NCI-H1092 treated with DMSO at 0.1 percent for 48 hours (cell line): ENCODE measurements around the gene ALG14.
A peak's percentile ranks its signal among the peaks of the same experiment; 100 is the strongest.
"Not testable (repeated sequence)": the region's sequence is repeated elsewhere in the genome, so short reads cannot be mapped to it uniquely, and the experiment has no call there.

Experiments used
- DNase-seq: peaks from one replicate; lab custom pipeline; 2025; lab: John Stamatoyannopoulos, UW

Gene ALG14

DNA sequence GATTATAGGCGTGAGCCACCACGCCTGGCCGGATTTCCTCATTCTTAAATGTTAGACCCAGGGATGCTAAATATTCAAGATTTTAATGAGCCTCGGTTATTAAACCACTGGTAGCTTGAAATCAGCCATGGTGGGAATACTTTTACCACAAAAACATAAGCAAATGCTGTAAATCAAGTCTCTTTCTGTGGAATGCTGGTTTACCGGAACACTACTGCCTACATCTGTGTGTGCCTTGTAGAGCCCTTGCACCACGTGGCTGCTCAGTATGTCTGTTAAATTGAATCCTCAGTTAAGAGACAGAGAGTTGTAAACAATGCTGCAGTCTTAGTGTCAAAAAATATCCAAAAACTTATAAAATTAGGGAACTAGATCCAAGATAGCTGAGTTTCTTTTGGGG lies 119.0 kb downstream of the ALG14 start:
- DNase-seq, result no peak

DNA sequence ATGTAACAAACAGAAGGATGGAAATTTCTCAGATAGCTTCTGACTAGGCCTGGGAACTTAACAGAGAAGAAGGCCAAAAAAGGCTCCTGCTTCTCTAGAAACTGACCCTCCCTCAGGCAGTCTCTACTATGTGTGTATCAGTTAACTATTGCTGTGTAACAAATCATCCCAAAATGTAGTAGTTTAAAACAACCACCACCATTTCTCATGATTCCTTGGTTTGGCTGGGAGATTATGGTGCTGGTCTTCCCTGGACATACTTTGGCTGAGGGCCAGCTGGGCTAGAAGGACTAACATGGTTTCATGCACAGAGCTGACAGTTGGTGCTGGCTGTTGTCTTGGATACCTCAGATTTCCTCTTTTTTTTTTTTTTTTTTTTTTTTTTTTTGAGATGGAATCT lies 119.6 kb downstream of the ALG14 start:
- DNase-seq, result no peak

DNA sequence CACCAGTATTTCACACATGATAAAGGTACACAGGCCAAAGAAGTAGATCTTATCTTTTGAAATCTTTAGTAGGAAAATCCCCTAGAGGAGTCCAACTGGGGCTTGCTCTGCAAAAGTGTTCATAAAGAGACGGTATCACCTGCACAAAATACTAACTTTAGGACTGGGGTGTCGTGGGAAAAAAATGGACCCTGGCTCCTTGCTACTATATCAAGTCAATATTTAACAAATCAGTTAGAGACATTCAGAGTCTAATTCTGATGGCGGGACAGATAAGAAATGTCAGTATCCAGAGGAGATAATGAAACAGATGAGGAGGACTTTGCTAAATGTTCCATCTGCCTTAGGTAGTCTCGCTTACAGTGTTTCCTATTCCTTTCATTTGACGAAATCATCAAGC lies 120.2 kb downstream of the ALG14 start:
- no peak for DNase-seq

DNA sequence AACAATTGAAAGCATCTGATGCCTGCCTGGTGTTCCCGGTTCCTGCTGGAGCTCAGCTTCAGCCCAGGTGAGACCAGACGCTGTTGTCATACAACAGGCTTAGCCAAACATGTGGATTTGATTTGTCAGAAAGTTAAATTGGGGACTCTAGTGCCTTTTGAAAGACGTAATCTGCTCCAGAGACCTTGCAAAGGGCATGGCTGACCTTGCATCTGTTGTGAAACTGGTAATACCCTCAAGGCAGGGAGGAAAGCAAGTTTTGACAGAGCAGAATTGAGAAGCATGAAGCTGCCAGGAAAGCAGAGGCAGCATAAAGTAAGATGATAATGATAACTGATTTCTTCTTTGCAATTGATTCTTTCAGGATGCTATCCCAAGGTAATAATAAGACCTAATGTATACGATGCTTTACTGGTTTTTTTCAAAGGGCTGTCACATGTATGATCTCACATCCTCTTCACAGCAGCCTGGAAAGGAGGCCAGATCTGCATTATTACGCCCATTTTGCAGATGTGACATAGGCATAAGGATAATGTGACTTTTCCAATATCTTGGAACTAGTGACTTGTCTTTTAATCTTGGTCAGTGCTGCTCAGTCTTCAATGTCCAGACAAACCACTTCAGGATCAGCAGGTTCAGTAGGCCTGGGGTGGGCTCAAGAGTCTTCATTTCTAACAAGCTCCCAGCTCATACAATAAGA lies 121.1 kb downstream of the ALG14 start:
- DNase-seq, result no peak

DNA sequence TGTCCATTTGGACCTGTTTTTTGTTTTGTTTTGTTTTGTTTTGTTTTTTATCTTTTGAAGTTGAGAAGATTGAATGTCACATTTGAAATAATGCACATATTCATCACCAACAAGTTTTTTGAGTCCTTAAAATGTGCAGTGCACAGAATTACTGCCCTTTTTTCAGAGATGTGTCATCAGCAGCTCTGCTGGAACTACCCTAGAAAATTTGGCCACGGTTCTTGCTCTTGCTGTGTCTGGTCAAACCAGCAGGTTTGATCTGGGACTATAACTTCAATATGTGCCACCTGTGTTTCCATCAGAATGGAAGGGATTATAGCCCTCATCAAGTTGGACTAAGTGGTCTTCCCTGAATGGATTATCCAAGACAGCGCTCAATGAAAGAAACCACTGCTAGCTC lies 121.7 kb downstream of the ALG14 start:
- no peak for DNase-seq

DNA sequence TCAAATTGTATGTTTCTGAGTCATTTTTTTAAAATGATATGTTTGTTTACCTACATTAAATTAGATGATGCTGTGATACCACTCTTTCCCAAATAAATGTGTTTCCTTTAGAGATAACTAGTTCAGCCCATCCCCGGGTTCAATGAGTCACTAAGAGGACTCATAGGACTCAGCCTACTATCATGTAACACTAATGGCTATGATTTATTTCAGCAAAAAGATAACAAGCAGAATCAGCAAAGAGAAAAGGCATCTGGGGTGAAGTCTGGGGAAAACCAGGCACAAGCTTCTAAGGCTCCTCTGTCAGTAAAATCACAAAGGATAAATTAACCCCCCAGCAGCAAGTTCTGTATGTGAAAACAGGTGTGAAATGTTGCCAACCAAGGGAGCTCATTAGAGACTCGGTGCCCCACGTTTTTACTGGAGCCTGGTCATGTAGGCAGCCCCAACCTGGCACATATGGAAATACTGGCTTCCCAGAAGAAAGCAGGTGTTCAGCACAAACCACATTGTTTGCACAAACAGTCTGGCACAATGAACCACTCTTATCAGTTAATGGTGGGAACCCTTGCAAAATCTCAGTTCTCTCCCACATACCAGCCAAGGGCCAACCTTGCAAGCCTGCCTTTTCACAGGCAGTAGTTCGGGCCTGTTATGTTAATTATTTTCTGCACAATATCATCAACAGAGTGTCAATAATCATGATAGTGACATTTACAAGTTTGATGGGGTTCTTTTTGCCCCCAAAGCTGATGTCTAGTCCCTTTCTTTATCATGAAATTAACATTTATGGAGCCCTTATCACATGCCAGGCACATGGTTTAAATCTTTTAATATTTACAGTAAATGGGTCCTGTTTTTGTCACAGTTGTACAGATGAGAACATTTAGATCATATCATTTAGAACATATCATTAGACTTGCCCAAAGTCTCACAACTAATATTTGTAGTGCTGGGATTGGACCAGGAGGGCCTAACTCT lies 122.8 kb downstream of the ALG14 start:
- peak; percentile 89 for DNase-seq

DNA sequence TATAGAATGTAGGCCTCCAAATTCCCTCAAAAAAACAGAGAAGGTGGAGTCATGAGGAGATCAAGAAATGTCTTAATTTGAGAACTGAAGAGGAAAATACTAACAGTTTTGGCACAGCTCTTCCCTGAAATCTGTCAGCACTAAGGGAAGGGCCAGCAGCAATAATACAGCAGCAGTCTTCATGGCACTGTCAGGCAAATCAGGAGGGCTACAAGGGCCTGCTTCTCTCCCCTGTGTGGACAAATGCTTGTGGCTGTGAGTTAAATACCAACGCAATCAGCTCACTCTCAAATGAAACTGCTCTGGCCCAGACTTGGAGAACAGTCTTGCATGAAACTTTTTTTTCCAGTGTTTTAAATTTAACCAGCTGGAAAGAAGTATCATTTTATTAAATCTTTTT lies 125.3 kb downstream of the ALG14 start:
- DNase-seq, result no peak

DNA sequence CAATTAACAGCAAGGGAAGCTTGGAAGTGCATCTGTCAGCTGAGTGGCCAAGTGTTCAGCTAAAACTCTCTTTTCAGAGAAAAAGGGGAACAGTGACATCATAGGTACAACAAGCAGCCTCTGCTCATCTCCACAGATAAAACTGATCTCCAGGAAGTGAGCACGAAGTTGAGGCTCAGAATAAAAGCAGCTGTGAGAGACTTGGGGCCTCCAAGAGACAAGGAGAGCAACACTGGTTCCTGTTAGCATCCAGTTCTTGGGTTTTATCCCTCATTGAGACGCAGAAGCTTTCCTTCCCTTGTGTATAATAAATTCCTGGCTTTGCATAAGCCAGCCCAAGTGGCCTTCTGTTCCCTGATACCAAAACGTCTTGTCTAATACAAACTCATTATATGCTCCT lies 125.9 kb downstream of the ALG14 start:
- DNase-seq, result no peak

DNA sequence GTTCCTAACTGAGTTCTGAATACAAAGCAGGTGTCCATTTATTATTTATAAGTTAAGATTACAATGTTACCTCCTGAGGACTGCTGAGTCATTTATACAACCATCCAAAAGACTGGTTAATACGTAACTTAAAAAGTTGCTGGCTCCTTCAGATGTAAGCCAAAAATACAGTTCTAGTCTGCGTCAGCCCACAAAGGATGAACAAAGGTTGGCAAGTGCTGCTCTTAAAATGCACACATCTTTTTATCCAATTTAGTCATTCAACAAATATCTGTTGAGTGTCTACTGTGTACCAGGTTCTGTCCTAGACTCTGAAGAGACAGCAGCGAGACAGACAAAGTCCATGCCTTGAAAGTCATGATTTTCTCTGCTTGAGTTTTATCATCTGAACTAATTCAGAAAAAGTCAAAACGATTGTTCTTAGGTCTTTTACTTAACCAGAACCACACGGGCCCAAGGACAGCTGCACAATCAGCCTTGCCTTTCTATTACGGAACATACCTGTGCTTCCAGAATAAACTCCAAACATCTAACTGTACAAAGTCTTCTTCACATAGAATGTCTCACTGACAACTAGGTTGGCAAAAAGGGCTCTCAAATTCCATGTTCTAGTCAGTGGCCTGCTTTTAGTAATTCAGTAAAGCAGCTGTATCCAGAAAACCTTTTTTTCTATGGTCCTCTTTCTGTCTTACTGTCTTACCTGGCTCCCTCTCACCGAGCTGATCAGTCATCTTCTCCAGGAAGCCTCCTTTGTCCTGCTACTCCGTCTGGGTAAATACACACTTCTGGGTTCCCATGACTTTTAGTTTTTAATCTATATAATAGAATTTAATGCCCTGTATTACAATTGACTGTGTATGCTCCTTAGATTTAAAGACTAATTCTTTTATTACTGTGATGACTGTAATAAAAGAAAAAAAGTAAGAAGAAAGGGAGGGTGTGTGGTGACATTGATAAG lies 130.3 kb downstream of the ALG14 start:
- DNase-seq, result no peak

DNA sequence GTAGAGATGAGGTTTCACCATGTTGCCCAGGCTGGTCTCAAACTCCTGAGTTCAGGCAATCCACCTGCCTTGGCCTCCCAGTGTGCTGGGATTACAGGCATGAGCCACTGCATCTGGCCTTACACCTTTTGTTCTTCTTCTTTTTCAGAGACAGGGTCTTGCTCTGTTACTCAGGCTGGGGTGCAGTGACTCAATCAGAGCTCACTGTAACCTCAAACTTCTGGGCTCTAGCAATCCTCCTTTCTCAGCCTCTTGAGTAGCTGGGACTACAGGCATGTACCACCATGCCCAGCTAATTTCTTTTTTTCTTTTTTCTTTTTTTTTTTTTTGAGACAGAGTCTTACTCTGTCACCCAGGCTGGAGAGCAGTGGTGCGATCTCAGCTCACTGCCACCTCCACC lies 131.3 kb downstream of the ALG14 start:
- not testable (repeated sequence) for DNase-seq

DNA sequence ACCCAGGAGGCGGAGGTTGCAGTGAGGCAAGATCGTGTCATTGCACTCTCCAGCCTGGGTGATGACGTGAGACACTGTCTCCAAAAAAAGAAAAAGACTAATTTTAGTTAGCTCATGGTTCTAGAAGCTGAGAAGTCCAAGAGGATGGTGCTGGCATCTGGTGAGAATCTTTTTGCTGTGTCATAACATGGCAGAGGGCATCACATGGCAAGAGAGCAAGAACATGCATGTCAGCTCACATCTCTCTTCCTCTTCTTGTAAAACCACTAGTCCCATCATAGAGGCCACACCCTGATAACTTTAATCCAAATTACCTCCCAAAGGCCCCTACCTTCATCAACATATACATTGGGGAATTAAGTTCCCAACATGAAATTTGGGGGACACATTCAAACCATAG lies 132.0 kb downstream of the ALG14 start:
- no peak for DNase-seq

DNA sequence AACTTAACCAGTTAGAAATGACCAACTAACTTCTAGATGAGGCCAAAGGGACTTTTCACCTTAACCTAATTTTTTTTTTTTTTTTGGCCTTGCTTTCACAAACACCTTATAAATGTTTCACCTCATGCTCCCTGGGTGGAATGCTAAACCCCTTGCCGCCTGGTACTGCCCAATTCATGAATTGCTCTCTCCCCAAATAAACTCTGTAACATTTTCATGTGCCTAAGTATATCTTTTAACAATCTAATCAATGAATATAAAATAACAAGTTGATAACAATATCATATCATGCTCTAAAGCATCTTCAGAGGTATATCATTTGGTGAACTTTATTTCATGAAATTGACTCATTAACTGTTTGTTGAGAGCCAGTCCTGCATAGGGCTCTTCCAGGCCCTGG lies 134.9 kb downstream of the ALG14 start:
- DNase-seq, result no peak

DNA sequence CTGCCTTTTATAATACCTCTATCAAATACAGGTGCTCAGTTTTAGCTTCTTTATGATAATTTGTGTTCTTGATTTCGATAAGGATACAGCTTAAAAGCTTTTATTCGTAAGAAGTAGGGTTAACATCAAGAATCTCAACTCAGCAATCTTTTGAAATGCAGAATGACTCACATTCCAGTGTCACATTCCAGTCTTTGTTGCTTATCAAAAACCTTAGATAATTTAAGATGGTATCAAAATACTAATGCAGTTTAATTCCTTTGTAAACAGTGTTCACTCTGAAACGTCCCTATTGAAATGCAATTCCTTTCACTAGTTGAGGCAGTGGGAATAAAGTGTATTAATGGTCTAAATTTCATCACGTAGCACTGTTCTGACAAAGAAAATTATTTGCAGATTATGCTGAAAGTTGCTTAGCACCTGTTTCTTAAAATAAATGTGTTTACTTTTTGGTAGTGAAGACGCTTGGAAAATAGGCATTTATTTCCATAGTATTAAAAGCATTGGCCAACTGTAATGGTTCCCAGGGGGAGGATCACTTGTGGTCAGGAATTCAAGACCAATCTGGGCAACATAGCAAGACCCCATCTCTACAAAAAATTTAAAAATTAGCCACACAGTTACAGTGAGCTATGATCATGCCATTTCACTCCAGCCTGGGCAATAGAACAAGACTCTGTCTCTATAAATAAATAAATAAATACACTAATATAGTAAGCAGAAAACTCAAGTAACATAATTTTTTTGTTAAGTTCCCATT lies 135.7 kb downstream of the ALG14 start:
- no peak for DNase-seq

DNA sequence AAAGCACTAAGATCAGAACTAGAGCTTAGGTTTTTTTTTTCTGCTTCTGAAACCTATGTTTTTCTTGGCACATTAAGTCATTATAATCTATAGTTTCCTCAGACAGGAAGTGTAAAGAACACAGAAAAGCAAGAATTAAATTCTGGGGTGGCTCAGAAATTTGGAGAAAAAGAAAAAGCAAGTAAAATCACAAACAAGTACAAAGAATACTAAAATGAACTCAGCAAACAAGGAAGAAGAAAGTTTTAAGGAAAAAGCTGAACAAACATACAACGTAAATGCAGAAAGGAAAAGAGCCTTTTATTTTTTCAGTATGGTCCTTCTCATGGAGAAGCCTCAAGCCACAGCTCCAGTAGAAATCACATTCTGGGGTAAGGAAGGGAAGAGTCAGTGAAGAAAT lies 137.3 kb downstream of the ALG14 start:
- DNase-seq, result no peak

DNA sequence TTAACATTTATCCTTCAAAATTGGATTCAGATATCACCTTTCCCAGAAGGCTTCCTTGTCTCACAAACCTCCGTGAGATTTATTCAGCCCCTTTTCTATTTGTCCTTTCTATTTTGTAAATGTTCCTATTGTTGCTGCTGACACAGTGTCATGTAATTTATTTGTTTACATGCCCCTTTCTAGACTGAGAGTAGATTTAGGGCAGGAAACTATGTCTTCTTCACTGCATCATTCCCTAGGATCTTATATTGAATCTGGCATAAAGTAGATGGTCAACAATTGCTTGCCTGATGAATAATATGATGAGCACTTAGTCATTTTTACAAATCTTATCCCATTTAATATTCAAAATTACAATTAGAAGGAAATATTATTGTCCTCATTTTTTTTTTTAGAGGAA lies 137.7 kb downstream of the ALG14 start:
- DNase-seq, result no peak

DNA sequence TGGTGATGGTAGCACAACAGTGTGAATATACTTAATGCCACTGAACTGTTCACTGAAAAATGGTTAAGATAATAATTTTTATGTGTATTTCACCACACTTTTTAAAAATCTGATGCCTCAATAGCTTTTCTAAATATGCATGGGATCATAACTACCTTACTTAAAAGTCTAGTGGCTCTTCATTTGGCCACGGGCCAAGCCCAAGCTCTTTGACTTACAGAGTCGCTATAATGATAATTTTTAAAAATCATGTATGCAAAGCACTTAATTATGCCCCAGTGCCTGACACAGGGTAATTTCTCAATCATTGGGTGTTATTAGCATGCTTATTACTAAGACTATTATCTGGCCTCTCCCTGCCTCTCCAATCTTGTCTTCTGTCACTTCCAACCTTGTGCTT lies 138.2 kb downstream of the ALG14 start:
- DNase-seq, result no peak

DNA sequence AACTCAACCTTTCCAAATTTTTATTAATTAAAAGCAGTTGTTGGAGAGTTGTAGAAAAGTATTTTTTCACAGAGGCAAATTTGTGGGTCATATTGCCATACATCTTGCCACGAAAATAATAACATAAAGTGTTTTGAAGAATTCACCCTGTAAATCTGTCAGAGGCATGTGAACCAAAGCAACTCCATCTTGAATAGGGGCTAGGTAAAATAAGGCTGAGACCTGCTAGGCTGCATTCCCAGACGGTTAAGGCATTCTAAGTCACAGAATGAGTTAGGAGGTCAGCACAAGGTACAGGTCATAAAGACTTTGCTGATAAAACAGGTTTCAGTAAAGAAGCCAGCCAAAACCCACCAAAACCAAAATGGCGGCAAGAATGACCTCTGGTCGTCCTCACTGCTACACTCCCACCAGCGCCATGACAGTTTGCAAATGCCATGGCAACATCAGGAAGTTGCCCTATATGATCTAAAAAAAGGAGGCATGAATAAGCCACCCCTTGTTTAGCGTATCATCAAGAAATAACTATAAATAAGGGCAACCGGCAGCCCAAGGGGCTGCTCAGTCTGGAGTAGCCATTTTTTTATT lies 141.4 kb downstream of the ALG14 start:
- no peak for DNase-seq

DNA sequence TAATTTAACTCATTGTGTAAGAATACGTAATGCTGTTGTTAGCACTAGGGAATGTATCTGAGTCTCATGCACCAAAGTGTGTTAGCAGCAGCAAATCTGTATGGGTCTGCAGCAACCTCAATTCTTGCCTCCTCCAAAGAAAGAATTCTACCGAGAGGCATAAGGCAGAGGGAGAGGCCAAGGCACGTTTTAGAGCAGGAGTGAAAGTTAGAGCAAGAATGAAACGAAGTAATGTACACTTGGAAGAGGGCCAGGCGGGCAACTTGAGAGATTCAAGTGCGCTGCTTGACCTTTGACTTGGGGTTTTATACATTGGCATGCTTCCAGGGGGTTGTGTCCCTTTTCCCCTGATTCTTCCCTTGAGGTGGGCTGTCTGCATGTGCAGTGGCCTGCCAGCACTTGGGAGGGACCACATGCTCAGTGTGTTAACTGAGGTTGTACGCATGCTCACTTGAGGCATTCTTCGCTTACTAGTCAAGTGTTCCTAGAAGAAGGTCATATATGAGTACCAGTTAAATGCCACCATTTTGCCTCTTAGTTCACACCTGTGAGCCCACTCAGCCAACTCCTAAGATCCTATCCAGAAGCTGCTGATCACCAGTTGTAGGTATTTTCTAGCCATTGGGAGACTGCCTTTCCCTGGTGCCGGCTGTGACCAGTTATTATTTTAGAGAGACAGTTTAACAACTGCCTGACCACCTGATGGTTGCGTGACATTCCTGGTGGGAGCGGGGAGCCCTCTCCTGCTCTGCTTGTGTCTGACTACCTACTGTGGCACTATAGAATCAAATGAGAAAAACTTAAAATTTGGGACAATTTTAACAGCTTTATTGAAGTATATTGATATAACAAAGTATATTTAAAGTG lies 143.2 kb downstream of the ALG14 start:
- DNase-seq, result no peak

DNA sequence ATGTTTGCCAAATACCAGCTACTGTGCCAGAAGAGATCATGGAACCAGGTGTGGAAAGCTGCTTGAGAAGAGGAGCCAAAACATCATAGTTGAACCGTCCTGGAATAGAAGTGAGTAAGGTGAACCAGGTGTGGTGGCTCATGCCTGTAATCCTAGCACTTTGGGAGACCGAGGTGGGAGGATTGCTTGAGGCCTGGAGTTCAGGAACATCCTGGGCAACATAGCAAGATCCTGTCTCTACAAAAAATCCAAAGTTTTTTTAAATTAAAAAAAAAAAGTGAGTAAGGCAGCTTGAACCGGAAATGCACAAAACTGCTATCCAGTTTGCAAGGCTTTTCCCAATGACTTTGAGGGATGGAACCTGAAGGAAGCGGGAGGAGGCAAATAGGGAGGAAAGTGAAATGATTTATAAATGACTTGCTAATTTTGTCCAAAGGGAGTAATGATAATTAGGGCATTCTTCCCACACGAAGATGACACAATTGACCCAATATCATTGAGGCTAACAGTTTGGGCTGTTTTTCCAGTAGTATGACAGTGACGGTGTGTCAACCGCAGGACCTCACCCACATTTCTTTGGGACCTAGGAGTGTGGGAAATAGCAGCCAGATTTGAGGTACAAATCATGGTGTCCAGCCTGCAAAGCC lies 144.3 kb downstream of the ALG14 start:
- DNase-seq, result no peak
